Peyer's patch (tissue), 4 donors: Measurements from ENCODE around the gene CACNA2D1. TPM values are rescaled to one million over a fixed set of nuclear protein-coding genes. Genes with fewer than 3 reads are reported as not detected.

Experiments used
- DNase-seq, 3 donors: peaks; one replicate each; pipeline ENCODE4 v3.0.0-alpha.2; 2017 to 2019
- H3K27ac ChIP-seq, 4 donors: fragments of 200-600 bp; sonication (generic); one replicate each; pipeline ENCODE4 v1.5.1; 2016 to 2019
- H3K27me3 ChIP-seq, 2 donors: fragments of 200-600 bp; sonication (generic); one replicate each; pipeline ENCODE4 v1.5.1; 2019
- H3K36me3 ChIP-seq, 3 donors: fragments of 200-600 bp; sonication (generic); one replicate each; pipeline ENCODE4 v1.5.1; 2016 to 2019
- H3K4me1 ChIP-seq, 4 donors: fragments of 200-600 bp; sonication (generic); one replicate each; pipeline ENCODE4 v1.5.1; 2016 to 2019
- H3K4me3 ChIP-seq, 4 donors: fragments of 200-600 bp; sonication (generic); 1 replicate in 3 of 4; 2 replicates in 1 of 4; pipeline ENCODE4 v1.5.1; 2016 to 2019; ENCODE audit warnings: mild to moderate bottlenecking in 1 of 4
- H3K9me3 ChIP-seq, 4 donors: fragments of 200-600 bp; sonication (generic); one replicate each; pipeline ENCODE4 v1.5.1; 2016 to 2019; ENCODE audit warnings: mild to moderate bottlenecking in 1 of 4
- CTCF ChIP-seq, 6 experiments: fragments of 450-650 bp in 4 of 6; fragments of 200-600 bp in 2 of 6; sonication (generic) in 1 of 6; IDR thresholded peaks; one replicate each; pipeline ENCODE4 v1.5.1; 2017 to 2019; ENCODE audit warnings: antibody characterized with exemption in 6 of 6, mild to moderate bottlenecking in 3 of 6, moderate library complexity in 1 of 6
- POLR2A ChIP-seq, 2 donors: fragments of 450-650 bp; IDR thresholded peaks; one replicate each; pipeline ENCODE4 v1.5.1; 2017; ENCODE audit warnings: antibody characterized with exemption in 2 of 2, mild to moderate bottlenecking in 2 of 2, moderate library complexity in 2 of 2
- total RNA-seq, 4 donors: library from RNA; depleted of rRNA; stranded (reverse); fragments of >200 nt; gene quantifications; one replicate each; pipeline ENCODE4 v1.1.0, GENCODE V29; 2016

The CACNA2D1 gene
- total RNA-seq, 4 donors from 2014 or later = 5.5 to 85.0 (median 11.5) TPM

GRCh38 chr7:82057476-82057875 lies 386.1 kb downstream of the CACNA2D1 start:
- no peak overlapping the region for H3K27ac ChIP-seq
- no peaks in the 10 kb centered on the region for H3K9me3 ChIP-seq
- TF ChIP-seq POLR2A (IDR thresholded peaks at IDR 0.05) = no peak
- TF ChIP-seq CTCF (IDR thresholded peaks at IDR 0.05) = no peak
- no peaks in the 10 kb centered on the region for H3K36me3 ChIP-seq
- H3K4me1 ChIP-seq = no peaks in the 10 kb centered on the region
- no peaks in the 10 kb centered on the region for H3K27me3 ChIP-seq
- H3K4me3 ChIP-seq = no peak overlapping the region
- no peak for DNase-seq

- DNase-seq = no peak
- Histone ChIP-seq H3K4me1 (no peaks in the 10 kb centered on the region), H3K9me3 (no peaks in the 10 kb centered on the region), H3K4me3 (no peak overlapping the region), H3K27ac (no peak overlapping the region), H3K36me3 (no peaks in the 10 kb centered on the region), H3K27me3 (no peaks in the 10 kb centered on the region)
- TF ChIP-seq CTCF (IDR thresholded peaks at IDR 0.05) = no peak
- TF ChIP-seq POLR2A (IDR thresholded peaks at IDR 0.05) = no peak
Measured at GRCh38 chr7:82056282-82056681, 387.3 kb downstream of the CACNA2D1 start.

DNA sequence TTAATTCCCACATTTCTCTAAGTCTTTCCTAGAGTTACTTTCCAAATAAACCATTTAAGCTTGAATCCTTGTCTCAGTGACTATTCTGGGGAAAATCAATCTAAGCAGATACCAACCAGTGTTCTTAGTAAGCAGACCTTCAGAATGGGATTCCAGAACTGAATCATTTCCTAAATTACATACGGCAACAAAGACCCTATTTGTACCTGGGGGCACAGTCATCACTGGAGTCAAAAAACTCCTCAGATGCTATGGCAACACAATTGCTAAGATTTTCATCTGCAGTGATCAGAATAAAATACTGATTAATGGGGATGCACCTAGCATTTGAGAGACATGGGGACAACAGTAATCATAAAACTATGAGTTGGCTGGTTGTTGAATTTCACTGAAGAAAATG lies 389.0 kb downstream of the CACNA2D1 start:
- DNase-seq = no peak
- no peak for TF ChIP-seq CTCF (IDR thresholded peaks at IDR 0.05)
- no peak for TF ChIP-seq POLR2A (IDR thresholded peaks at IDR 0.05)
- no peak overlapping the region for H3K27ac ChIP-seq
- H3K9me3 ChIP-seq = no peaks in the 10 kb centered on the region
- no peaks in the 10 kb centered on the region for H3K27me3 ChIP-seq
- H3K4me3 ChIP-seq = no peak overlapping the region
- H3K36me3 ChIP-seq = no peaks in the 10 kb centered on the region
- no peaks in the 10 kb centered on the region for H3K4me1 ChIP-seq

DNA sequence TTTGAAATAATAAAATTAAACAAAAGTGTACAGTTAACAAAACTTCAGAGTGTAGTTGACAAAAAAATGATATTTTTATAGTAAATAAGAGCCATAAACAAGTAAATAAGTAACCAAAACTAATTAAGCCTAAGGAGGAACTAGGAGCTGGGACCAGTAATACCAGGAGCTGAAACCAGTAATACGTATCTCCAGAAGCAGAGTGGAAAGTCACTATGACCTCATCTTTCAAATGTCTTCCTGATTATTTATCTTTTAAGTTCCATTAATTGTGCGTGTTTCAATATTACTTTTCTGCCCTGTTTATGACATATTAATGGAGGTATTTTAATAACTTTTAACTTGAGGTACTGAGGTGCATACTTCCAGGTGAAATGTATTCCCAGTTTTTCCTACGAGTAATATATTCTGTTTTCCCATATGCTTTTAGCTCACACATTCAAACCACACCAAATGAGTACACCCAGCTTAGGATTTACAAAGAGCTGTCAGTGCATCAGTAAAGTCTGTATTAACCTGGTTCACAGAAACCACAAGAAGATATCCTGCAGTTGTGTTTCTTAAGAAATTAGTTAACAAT lies 390.0 kb downstream of the CACNA2D1 start:
- no peaks in the 10 kb centered on the region for H3K36me3 ChIP-seq
- H3K27me3 ChIP-seq = no peaks in the 10 kb centered on the region
- H3K9me3 ChIP-seq = no peaks in the 10 kb centered on the region
- no peak for DNase-seq
- H3K27ac ChIP-seq = no peak overlapping the region
- H3K4me3 ChIP-seq = no peak overlapping the region
- no peaks in the 10 kb centered on the region for H3K4me1 ChIP-seq
- TF ChIP-seq POLR2A (IDR thresholded peaks at IDR 0.05) (no peak), CTCF (IDR thresholded peaks at IDR 0.05) (no peak)

DNA sequence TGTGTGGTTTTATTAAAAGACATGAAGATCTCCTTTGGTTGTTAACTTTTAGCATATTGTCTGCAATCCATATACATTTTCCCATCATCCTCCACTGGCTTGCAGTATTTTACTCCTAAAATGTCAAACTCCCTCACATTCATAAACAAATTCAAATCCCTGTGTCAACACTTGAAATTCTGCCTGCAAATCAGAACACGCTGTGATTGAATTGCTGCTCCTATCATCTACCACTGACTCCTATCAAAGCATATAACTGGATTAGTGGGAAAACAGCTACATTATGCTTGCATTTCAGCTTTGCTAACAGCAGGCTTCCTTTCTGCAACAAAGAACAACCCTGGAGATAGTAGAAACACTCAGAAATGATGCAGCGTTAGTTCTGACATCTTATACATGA lies 392.0 kb downstream of the CACNA2D1 start:
- H3K4me1 ChIP-seq = no peaks in the 10 kb centered on the region
- no peaks in the 10 kb centered on the region for H3K9me3 ChIP-seq
- no peak overlapping the region for H3K27ac ChIP-seq
- H3K36me3 ChIP-seq = no peaks in the 10 kb centered on the region
- H3K4me3 ChIP-seq = no peak overlapping the region
- no peaks in the 10 kb centered on the region for H3K27me3 ChIP-seq
- no peak for DNase-seq
- TF ChIP-seq CTCF (IDR thresholded peaks at IDR 0.05) (no peak), POLR2A (IDR thresholded peaks at IDR 0.05) (no peak)

- Histone ChIP-seq H3K27me3 (no peaks in the 10 kb centered on the region), H3K4me1 (no peaks in the 10 kb centered on the region), H3K27ac (no peak overlapping the region), H3K36me3 (no peaks in the 10 kb centered on the region), H3K9me3 (no peaks in the 10 kb centered on the region), H3K4me3 (no peak overlapping the region)
- TF ChIP-seq POLR2A (IDR thresholded peaks at IDR 0.05) (no peak), CTCF (IDR thresholded peaks at IDR 0.05) (no peak)
- DNase-seq = no peak
Measured at GRCh38 chr7:82050792-82051191, 392.8 kb downstream of the CACNA2D1 start.
